GM19238 (cell line): ENCODE results near the gene HOXB3.

Source experiments
- DNase-seq: peaks from one replicate; pipeline ENCODE4 v3.0.0; 2011; ENCODE audit warnings: low spot score; ENCODE audit not compliant: insufficient read length

The HOXB3 gene

GRCh38 chr17:48612854-48613691 is 23.0 kb upstream of the HOXB3 start:
- DNase-seq, result peak; percentile 69

- DNase-seq, result no peak
Measured at GRCh38 chr17:48612456-48612853, 22.4 kb upstream of the HOXB3 start.

GRCh38 chr17:48611681-48612455 is 21.8 kb upstream of the HOXB3 start:
- no peak for DNase-seq

DNA sequence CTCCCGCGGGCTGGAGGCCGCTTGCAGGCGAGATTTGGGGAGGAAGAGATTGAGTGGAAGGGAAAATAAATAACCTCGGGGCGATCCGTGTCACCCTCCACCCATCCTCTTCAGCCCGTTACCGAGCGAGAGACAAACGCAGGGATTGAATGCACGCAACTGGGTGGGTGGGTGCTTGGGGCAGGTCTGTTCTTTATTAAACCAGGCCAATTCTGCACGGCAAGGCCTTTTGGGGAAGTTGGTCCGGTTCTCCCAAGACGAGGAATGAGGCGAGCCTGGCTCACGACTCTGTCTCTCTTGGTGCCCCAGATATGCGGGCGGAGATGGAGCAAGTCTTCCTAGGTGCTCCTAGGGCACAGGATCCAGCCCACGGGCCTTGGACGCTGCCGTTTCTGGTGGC is 21.2 kb upstream of the HOXB3 start:
- peak; percentile 55 for DNase-seq

GRCh38 chr17:48610282-48611211 is 20.5 kb upstream of the HOXB3 start, which contains the start of gene HOXB7:
Gene HOXB7 (minus strand): TSS chr17:48611017. CDS start chr17:48610918, 99 bp downstream.
- peak; percentile 83 for DNase-seq

- no peak for DNase-seq
Measured at GRCh38 chr17:48609759-48610281, 19.8 kb upstream of the HOXB3 start.

GRCh38 chr17:48609033-48609432 is 19.0 kb upstream of the HOXB3 start:
- DNase-seq, result no peak

GRCh38 chr17:48608494-48608834 is 18.4 kb upstream of the HOXB3 start:
- DNase-seq, result no peak

DNA sequence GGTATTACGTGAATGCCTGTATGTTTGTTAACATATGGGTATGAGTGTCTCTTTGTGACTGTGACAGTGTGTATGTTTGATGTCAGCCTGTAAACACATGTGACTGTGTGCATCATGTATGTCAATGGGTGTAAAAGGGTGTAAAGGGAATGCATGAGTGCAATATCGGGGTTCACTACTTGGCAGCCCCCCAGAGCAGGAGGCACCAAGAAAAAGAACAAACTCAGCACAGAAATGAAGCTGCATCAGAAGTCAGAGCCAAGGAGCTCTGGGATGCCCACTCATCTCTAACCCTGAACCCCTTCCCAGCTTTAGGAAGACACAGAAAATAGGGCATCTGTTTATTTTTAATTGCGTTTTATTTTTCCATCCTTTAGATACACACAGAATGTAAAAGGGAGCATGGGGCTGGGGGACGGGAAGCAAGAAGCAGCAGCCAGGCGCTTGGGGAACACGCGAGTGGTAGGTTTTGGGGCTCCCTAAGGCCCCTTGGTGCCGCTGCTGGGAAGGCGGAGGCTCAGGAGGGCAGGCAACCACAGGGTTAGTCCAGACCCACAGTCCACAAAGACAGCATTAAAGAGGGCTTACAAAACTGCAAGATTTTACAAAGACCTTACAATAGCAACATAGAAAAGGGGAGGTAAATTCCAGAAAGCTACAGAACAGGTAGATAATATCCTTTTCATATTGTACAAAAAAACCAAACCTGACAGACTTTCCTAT is 17.0 kb upstream of the HOXB3 start:
- DNase-seq, result no peak

DNA sequence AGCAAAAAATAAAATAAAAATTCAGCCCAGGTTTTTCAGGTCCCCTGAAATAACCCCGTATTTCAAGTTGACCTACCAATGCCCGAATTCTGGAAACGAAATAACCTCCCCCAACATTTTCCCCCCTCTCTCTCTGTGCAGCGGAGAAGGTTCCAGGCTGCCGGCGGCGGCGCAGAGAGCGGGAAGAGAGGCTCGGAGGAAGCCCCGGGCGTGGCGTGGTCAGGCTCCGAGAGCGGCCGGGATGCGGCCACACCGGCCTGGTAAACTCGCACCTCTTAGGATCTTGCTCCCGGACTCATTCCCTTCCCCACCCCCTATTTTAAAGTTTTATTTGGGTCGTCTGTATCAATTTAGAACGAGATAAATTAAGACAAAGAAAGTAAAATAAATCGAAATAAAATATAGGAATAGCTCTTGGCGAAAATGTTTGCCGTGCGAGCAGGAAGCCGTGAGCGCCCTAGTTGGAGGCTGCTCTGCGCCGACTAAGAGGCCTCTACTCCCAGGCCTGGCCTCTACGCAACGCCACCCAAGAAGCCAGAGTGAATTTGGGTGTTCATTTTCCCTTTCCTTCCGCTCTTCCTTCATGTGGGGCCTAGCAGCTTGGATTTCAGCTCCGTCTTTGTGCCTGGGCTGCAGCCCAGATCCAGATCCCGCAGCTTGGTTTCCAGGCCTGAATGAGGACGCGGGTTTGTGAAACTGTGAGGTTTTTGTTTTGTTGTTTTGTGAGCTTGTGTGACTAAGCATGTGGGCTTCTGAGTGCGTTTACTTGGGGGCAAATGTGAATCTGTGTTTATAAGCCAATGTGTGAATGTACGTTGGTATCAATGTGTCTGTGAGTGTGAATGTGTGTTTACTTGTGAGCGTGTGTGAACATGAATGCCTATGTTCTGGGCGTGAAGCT is 16.2 kb upstream of the HOXB3 start:
- DNase-seq, result no peak

- DNase-seq, result no peak
Measured at GRCh38 chr17:48605409-48605919, 15.4 kb upstream of the HOXB3 start.

- no peak for DNase-seq
Measured at GRCh38 chr17:48604770-48605329, 14.8 kb upstream of the HOXB3 start, which contains the start of gene HOXB6. Gene HOXB6 (minus strand): TSS chr17:48604986. CDS start chr17:48598150, 6,836 bp downstream.

DNA sequence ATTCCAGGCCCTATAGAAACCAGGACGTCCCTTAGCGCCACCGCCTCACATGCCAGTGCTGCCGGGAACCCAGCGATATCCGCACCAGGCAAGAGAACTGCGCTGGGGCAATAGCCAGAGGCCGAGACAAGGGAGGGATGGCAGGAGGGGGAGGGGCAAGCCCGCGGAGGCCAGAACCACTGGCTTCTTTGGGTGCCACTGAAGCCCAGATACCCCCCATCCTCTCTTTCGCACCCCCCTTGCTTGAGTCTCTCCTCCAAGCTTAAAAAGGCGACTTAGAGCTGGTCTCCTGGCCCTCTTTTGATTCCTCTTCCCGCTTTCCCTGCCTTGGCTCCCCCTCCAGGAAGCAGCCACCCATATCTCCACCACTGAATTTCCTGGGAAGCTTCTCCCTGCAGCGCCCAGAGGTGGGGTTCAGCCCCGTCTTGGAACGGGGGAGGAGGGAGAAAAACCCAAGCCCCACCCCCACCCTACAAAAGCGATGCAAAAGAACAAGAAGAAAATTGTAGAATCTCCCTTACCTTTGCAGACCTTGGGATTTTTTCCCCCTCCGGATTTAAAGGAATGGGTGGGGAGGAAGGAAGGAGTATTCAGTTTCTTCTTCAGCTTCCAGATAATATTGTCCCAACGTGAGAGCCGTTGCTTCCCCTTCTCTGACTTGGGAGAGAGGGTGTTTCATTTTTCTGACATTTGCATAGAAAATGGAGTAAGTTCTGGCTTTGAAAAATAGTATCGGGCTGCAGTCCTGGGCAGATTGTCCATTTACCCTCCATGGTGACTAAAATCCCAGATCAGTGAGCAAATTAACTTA is 14.1 kb upstream of the HOXB3 start:
- DNase-seq, result no peak

DNA sequence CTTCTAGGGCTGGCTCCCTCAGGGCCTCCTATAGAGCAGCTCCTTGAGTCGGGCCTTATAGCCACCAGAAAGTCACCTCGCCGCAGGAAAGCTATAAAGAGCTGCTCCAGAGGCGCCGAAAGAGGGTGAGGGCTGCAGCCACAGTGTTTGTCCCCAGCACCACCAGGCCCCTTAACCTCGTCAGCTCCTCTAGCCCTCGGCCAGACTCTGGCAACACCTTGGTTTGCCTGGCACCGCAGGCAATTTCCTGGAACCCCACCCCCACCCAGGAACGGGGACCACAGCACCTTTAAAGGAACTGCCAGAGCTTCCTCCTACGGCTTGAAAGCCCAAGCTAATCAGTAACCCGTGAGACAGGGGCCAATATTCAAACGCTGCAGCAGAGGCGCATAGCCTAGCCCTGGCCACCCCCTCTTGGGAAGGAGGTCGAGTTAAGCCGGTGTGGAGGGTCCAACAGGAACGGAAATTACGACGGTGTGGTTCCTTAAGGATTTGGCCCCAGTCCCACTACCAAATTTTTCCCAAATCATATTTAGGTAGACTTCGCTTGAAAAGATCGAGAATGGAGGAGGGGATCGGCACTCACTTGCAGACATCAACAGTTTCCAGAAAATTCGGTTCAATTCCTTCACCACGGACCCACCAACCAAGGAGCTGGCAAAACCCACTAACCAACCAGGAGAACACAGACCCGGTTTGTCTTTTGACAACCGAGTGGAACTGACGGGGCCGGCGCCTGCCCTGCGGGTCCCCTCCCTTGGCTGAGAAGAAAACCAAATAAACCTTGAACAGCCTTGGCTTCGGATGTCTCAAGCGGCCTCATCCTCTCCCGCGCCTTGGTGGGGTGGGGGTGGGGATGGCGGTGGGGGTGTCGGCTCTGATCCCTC is 11.7 kb upstream of the HOXB3 start:
- no peak for DNase-seq

DNA sequence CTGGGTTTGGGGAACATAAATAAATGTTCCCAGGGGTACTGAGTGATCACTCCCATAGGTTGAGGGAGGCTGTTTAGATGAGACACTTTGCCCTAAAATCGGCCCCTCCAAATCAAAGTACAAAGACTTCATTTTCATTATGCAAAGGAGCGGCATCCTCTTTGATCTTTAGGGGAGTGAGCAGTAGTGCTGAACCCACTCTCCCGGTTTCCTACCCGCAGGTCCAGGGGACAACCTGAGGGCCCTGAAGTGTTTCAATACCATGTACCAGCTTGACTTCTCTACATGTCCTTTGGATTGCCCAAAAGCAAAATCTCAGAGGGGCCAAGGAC is 11.1 kb upstream of the HOXB3 start:
- no peak for DNase-seq

DNA sequence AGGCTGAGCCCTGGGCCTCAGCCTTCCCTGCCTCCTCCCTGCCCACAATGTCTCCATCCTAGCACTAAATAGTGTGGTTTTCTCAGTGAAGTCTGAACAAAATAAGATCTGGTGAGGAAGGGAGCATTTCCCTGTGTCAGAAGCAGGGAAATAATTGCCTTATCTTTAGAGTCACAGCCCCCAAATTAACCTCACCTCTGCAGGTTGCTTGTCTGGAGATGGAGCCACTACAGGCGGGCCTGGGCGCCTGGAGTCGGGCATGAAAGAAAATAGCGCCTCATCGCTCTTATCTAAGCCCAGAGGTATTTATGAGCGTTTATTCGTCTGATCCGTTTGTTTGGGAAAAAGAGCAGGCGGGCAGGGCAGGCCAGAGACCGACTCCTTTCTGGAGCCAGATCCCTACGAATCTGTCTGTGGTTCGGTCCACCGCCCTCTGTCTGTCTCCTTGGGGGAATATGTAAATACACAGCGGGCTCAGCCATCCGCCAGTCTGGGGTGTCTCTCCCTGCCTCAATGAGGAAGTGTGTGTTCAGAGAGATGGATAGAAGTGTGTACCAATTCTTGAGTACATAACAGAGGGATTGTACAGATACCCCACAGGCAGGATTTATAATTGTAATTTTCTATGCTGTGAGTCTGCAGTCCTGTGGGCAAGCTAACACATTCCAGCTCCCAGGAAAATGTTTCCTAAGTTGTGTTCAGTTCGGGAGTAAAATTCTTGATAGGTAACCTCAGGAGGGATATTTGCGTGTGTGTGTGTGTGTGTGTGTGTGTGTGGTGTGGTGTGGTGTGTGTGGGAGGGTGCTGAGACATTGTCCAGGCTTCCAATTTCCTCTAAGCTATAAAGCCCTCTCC is 10.4 kb upstream of the HOXB3 start:
- DNase-seq, result no peak
